WTC11 (cell line): ENCODE measurements around the gene ZNF526. TPM values are rescaled to one million over a fixed set of nuclear protein-coding genes. Genes with fewer than 3 reads are reported as not detected.

Source experiments
- ATAC-seq: fragments of 200-7000 bp; cut with Tn5 transposase; 2 replicates; pipeline ENCODE4 v1.10.0; 2021; ENCODE audit warnings: mild to moderate bottlenecking, moderate library complexity
- CTCF ChIA-PET: fragments of 300-600 bp; sonication (Branson Sonifier 250); formaldehyde crosslinking; loops from one replicate; lab custom pipeline; 2021; ENCODE audit warnings: antibody characterized with exemption; lab: Charles Lee
- POLR2A ChIA-PET: fragments of 350-600 bp; sonication (Branson Sonifier 250); formaldehyde crosslinking; loops from one replicate; lab custom pipeline; 2021; ENCODE audit warnings: antibody characterized with exemption; lab: Charles Lee
- DNase-seq: peaks from one replicate; pipeline ENCODE4 v3.0.0; 2021; ENCODE audit warnings: low spot score
- H3K27ac Mint-ChIP-seq: 2 replicates; pipeline ENCODE4 v1.8.0; 2021; ENCODE audit warnings: mixed read lengths
- H3K27me3 Mint-ChIP-seq: 2 replicates; pipeline ENCODE4 v1.8.0; 2021; ENCODE audit warnings: low read depth, mild to moderate bottlenecking, moderate library complexity, mixed read lengths
- H3K36me3 Mint-ChIP-seq: 2 replicates; pipeline ENCODE4 v1.8.0; 2021; ENCODE audit warnings: mixed read lengths
- H3K4me1 Mint-ChIP-seq: 2 replicates; pipeline ENCODE4 v1.8.0; 2022; ENCODE audit warnings: mixed read lengths
- H3K4me3 Mint-ChIP-seq: 2 replicates; pipeline ENCODE4 v1.8.0; 2021; ENCODE audit warnings: mild to moderate bottlenecking, moderate library complexity, mixed read lengths
- H3K9me3 Mint-ChIP-seq: 2 replicates; pipeline ENCODE4 v1.8.0; 2021; ENCODE audit warnings: mixed read lengths
- CREB1 ChIP-seq: sonication (generic); formaldehyde crosslinking; IDR thresholded peaks from 2 replicates; pipeline ENCODE4 v1.8.0; 2023; ENCODE audit warnings: mild to moderate bottlenecking, missing genetic modification reagents
- ESRRA ChIP-seq: sonication (generic); formaldehyde crosslinking; IDR thresholded peaks from 2 replicates; pipeline ENCODE4 v1.8.1; 2022; ENCODE audit warnings: mild to moderate bottlenecking, missing genetic modification reagents, borderline replicate concordance
- FOXP1 ChIP-seq: sonication (generic); formaldehyde crosslinking; IDR thresholded peaks from 2 replicates; pipeline ENCODE4 v1.8.0; 2022; ENCODE audit warnings: missing genetic modification reagents, mild to moderate bottlenecking, moderate library complexity, borderline replicate concordance
- GABPB1 ChIP-seq: sonication (generic); formaldehyde crosslinking; IDR thresholded peaks from 2 replicates; pipeline ENCODE4 v1.8.1; 2023; ENCODE audit warnings: mild to moderate bottlenecking, missing genetic modification reagents
- HMGA2 ChIP-seq: fragments of 250-450 bp; sonication (Bioruptor Pico); IDR thresholded peaks from 2 replicates; pipeline ENCODE4 v1.4.0; 2021; ENCODE audit warnings: mild to moderate bottlenecking, moderate library complexity
- MYBL2 ChIP-seq: sonication (generic); formaldehyde crosslinking; IDR thresholded peaks from 2 replicates; pipeline ENCODE4 v1.8.1; 2023; ENCODE audit warnings: mild to moderate bottlenecking, moderate library complexity, missing genetic modification reagents
- RELA ChIP-seq: sonication (generic); formaldehyde crosslinking; IDR thresholded peaks from 2 replicates; pipeline ENCODE4 v1.8.1; 2022; ENCODE audit warnings: missing genetic modification reagents, mild to moderate bottlenecking, borderline replicate concordance
- TP53 ChIP-seq: sonication (generic); formaldehyde crosslinking; IDR thresholded peaks from 2 replicates; pipeline ENCODE4 v1.8.1; 2023; ENCODE audit warnings: mild to moderate bottlenecking, missing genetic modification reagents
- ZNF121 ChIP-seq: sonication (generic); formaldehyde crosslinking; IDR thresholded peaks from 2 replicates; pipeline ENCODE4 v1.8.0; 2023; ENCODE audit warnings: missing genetic modification reagents
- total RNA-seq: library from RNA; stranded (reverse); gene quantifications from 3 replicates; pipeline ENCODE4 v1.2.3, GENCODE V29; 2021
- TF ChIP-seq, protein P1 (sequence below): fragments of 250-450 bp; sonication (Bioruptor Pico); IDR thresholded peaks from 2 replicates; pipeline ENCODE4 v1.8.0; 2021; ENCODE audit warnings: mild to moderate bottlenecking
- TF ChIP-seq, protein P2 (sequence below): fragments of 250-450 bp; sonication (Bioruptor Pico); IDR thresholded peaks from 2 replicates; pipeline ENCODE4 v1.9.0; 2021; ENCODE audit warnings: mild to moderate bottlenecking
- TF ChIP-seq, protein P3 (sequence below): sonication (generic); formaldehyde crosslinking; IDR thresholded peaks from 2 replicates; pipeline ENCODE4 v1.8.1; 2022; ENCODE audit warnings: low read depth, mild to moderate bottlenecking, moderate library complexity, missing genetic modification reagents, borderline replicate concordance
- TF ChIP-seq, protein P4 (sequence below): sonication (generic); formaldehyde crosslinking; IDR thresholded peaks from 2 replicates; pipeline ENCODE4 v1.8.1; 2023; ENCODE audit warnings: mild to moderate bottlenecking, missing genetic modification reagents
- TF ChIP-seq, protein P5 (sequence below): sonication (generic); formaldehyde crosslinking; IDR thresholded peaks from 2 replicates; pipeline ENCODE4 v1.8.1; 2023; ENCODE audit warnings: mild to moderate bottlenecking, missing genetic modification reagents, moderate library complexity

ZNF526 gene
- total RNA-seq, 1 experiment from 2014 or later, result 18.3 TPM

DNA sequence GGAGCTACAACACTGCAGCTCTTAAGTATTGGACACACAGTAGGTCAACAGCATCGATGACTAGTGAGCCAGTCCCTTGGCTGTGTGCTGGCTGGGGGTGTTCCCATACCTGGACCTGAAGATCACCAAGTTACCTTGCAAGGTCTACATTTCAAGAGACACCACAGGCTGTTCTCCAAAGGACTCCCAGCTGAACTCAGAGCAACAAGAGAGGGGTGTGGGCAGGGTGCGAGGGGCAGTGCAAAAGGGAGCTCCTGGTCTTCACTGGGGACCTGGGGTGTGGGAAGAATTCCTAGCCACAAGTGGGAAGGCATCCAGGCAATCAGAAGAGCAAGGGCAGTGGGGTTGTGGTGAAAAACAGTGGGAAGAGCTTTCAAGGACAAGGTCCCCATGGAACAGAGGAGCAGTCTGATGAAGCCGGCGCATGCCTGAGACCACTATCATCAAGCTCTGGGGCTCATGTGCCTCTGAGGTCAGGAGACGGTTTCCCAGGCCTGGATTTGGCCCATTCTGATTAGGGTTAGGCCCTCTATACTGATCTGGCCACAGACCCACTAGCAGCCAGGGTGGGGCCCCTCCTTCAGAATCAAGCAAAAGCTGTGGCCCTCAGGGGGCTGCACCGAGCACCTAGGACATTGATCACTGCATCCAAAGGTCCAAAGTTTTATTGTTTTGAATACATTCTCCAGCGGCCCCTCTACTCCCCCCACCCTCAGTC, 27.0 kb downstream of the ZNF526 start (continued):
- TF ChIP-seq, protein P1, sequence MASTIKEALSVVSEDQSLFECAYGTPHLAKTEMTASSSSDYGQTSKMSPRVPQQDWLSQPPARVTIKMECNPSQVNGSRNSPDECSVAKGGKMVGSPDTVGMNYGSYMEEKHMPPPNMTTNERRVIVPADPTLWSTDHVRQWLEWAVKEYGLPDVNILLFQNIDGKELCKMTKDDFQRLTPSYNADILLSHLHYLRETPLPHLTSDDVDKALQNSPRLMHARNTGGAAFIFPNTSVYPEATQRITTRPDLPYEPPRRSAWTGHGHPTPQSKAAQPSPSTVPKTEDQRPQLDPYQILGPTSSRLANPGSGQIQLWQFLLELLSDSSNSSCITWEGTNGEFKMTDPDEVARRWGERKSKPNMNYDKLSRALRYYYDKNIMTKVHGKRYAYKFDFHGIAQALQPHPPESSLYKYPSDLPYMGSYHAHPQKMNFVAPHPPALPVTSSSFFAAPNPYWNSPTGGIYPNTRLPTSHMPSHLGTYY, result no peak
- TF ChIP-seq GABPB1 (CRISPR knock-in tag), result no peak
- no peak for TF ChIP-seq RELA (CRISPR knock-in tag)
- TF ChIP-seq, protein P2, sequence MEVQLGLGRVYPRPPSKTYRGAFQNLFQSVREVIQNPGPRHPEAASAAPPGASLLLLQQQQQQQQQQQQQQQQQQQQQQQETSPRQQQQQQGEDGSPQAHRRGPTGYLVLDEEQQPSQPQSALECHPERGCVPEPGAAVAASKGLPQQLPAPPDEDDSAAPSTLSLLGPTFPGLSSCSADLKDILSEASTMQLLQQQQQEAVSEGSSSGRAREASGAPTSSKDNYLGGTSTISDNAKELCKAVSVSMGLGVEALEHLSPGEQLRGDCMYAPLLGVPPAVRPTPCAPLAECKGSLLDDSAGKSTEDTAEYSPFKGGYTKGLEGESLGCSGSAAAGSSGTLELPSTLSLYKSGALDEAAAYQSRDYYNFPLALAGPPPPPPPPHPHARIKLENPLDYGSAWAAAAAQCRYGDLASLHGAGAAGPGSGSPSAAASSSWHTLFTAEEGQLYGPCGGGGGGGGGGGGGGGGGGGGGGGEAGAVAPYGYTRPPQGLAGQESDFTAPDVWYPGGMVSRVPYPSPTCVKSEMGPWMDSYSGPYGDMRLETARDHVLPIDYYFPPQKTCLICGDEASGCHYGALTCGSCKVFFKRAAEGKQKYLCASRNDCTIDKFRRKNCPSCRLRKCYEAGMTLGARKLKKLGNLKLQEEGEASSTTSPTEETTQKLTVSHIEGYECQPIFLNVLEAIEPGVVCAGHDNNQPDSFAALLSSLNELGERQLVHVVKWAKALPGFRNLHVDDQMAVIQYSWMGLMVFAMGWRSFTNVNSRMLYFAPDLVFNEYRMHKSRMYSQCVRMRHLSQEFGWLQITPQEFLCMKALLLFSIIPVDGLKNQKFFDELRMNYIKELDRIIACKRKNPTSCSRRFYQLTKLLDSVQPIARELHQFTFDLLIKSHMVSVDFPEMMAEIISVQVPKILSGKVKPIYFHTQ (CRISPR knock-in tag), result no peak
- no peak for TF ChIP-seq TP53
- TF ChIP-seq ESRRA (CRISPR knock-in tag), result no peak
- TF ChIP-seq CREB1 (CRISPR knock-in tag), result no peak
- TF ChIP-seq ZNF121 (CRISPR knock-in tag), result no peak
- no peak for TF ChIP-seq FOXP1 (CRISPR knock-in tag)
- no peak for TF ChIP-seq HMGA2

DNA sequence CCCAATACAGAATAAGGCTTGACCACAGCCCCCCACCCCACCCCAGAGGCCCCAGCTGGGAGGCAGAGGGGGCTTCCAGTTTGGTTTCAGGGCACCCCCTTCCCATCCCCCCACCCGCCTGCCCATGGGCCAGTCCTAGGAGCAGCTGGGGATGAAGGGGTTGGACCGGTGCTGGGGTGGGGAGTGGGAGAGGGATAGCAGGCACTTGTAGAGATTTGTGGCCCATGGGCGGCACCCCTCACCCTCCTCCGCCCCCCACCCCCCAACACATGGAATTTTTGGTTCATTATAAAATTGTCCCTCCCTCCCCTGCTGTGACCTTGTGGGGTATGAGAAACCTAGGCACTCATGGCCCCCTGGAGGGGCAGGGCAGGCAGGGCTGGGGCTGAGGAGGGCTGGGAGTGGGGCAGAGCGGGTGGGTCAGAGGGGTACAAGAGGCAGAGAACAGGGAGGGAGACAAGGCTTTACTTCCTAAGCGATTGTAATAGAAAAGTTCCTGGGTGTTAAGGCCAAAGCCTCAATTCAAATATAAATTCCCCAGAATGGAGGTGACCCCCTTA, 27.6 kb downstream of the ZNF526 start:
- Mint-ChIP-seq H3K4me1 (peaks cover 50% of the 10 kb centered on the region), H3K4me3 (no peak overlapping the region), H3K9me3 (no peaks in the 10 kb centered on the region), H3K36me3 (no peaks in the 10 kb centered on the region), H3K27me3 (no peaks in the 10 kb centered on the region), H3K27ac (no peak overlapping the region)
- ATAC-seq (no peak), DNase-seq (no peak)
- TF ChIP-seq, protein P3, sequence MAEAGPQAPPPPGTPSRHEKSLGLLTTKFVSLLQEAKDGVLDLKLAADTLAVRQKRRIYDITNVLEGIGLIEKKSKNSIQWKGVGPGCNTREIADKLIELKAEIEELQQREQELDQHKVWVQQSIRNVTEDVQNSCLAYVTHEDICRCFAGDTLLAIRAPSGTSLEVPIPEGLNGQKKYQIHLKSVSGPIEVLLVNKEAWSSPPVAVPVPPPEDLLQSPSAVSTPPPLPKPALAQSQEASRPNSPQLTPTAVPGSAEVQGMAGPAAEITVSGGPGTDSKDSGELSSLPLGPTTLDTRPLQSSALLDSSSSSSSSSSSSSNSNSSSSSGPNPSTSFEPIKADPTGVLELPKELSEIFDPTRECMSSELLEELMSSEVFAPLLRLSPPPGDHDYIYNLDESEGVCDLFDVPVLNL (CRISPR knock-in tag), result no peak
- TF ChIP-seq, protein P4, sequence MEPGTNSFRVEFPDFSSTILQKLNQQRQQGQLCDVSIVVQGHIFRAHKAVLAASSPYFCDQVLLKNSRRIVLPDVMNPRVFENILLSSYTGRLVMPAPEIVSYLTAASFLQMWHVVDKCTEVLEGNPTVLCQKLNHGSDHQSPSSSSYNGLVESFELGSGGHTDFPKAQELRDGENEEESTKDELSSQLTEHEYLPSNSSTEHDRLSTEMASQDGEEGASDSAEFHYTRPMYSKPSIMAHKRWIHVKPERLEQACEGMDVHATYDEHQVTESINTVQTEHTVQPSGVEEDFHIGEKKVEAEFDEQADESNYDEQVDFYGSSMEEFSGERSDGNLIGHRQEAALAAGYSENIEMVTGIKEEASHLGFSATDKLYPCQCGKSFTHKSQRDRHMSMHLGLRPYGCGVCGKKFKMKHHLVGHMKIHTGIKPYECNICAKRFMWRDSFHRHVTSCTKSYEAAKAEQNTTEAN (CRISPR knock-in tag), result no peak
- TF ChIP-seq, protein P5, sequence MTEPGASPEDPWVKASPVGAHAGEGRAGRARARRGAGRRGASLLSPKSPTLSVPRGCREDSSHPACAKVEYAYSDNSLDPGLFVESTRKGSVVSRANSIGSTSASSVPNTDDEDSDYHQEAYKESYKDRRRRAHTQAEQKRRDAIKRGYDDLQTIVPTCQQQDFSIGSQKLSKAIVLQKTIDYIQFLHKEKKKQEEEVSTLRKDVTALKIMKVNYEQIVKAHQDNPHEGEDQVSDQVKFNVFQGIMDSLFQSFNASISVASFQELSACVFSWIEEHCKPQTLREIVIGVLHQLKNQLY, result no peak
- TF ChIP-seq MYBL2 (CRISPR knock-in tag), result no peak
- TF ChIP-seq, protein P1, result no peak
- POLR2A ChIA-PET, result interaction anchor here (0.6 to 3.6 kb wide), 4 partner anchors 8 to 54 kb away, joined by 3 to 28 read pairs (median 8); partner anchors contain the start of genes ERF and PRR19
- CTCF ChIA-PET, result interaction anchor here (0.5 to 7.8 kb wide), 7 partner anchors 15 to 99 kb away, joined by 3 to 239 read pairs (median 4); no protein-coding TSS in a partner anchor
